Activated naive CD4-positive, alpha-beta T cell treated with anti-CD3 and anti-CD28 coated beads, Interleukin-2, amount 50 U/mL, for 16 hours (primary cell): ENCODE results near the gene ABL1.

ENCODE experiments used
- DNase-seq: peaks from one replicate; pipeline ENCODE4 v3.0.0-alpha.2; 2020

The ABL1 gene

GRCh38 chr9:130921300-130921988 is 86.4 kb downstream of the ABL1 start:
- no peak for DNase-seq

GRCh38 chr9:130921989-130922892 is 87.2 kb downstream of the ABL1 start:
- DNase-seq = no peak

GRCh38 chr9:130922893-130923610 is 88.0 kb downstream of the ABL1 start:
- DNase-seq = no peak

GRCh38 chr9:130923611-130924447 is 88.8 kb downstream of the ABL1 start:
- DNase-seq = no peak

GRCh38 chr9:130924448-130924788 is 89.4 kb downstream of the ABL1 start:
- no peak for DNase-seq

- no peak for DNase-seq
Measured at GRCh38 chr9:130925050-130925678, 90.1 kb downstream of the ABL1 start.

- no peak for DNase-seq
Measured at GRCh38 chr9:130927338-130927737, 92.3 kb downstream of the ABL1 start.

GRCh38 chr9:130927995-130928900 is 93.2 kb downstream of the ABL1 start:
- no peak for DNase-seq

- DNase-seq = no peak
Measured at GRCh38 chr9:130929571-130930038, 94.6 kb downstream of the ABL1 start.

GRCh38 chr9:130930132-130930803 is 95.2 kb downstream of the ABL1 start:
- no peak for DNase-seq

GRCh38 chr9:130930804-130931349 is 95.8 kb downstream of the ABL1 start:
- no peak for DNase-seq

- DNase-seq = no peak
Measured at GRCh38 chr9:130931508-130932254, 96.6 kb downstream of the ABL1 start.

- no peak for DNase-seq
Measured at GRCh38 chr9:130932255-130933079, 97.4 kb downstream of the ABL1 start.

- DNase-seq = no peak
Measured at GRCh38 chr9:130933114-130934046, 98.3 kb downstream of the ABL1 start.

- no peak for DNase-seq
Measured at GRCh38 chr9:130934246-130934645, 99.2 kb downstream of the ABL1 start.

GRCh38 chr9:130934702-130935647 is 99.9 kb downstream of the ABL1 start:
- DNase-seq = no peak
